Measurements from ENCODE around the gene ZBED5.

GRCh38 chr11:10844356-10844755 lies 13.5 kb downstream of the ZBED5 start:
- no peak for TF ChIP-seq CTCF (IDR thresholded peaks at IDR 0.05)
- TF ChIP-seq ZFX (IDR thresholded peaks at IDR 0.05; ENCODE audit: borderline replicate concordance), result no peak

All from 22Rv1 (cell line).